ENCODE data around the gene CENPF.

DNA sequence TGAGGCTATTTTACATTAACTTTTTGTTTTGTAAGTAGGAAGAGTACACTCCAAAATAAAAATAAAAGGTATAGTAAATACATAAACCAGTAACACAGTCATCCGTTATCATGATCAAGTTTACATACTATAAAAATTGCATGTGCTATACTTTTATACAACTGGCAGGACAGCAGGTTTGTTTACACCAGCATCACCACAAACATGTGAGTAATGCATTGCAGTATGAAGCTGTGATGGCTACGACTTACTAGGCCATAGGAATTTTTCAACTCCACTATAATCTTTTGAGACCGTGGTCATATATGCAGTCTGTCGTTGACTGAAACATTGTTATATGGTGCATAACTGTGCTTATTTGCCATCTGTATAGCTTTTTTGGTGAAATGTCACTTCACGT is 106.2 kb downstream of the CENPF start:
- TF ChIP-seq, protein P1, sequence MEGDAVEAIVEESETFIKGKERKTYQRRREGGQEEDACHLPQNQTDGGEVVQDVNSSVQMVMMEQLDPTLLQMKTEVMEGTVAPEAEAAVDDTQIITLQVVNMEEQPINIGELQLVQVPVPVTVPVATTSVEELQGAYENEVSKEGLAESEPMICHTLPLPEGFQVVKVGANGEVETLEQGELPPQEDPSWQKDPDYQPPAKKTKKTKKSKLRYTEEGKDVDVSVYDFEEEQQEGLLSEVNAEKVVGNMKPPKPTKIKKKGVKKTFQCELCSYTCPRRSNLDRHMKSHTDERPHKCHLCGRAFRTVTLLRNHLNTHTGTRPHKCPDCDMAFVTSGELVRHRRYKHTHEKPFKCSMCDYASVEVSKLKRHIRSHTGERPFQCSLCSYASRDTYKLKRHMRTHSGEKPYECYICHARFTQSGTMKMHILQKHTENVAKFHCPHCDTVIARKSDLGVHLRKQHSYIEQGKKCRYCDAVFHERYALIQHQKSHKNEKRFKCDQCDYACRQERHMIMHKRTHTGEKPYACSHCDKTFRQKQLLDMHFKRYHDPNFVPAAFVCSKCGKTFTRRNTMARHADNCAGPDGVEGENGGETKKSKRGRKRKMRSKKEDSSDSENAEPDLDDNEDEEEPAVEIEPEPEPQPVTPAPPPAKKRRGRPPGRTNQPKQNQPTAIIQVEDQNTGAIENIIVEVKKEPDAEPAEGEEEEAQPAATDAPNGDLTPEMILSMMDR (IDR thresholded peaks at IDR 0.05; ENCODE audit: low read depth, low read length, poor library complexity, severe bottlenecking) = no peak
- no peak for TF ChIP-seq EZH2phosphoT487 (IDR thresholded peaks at IDR 0.05; ENCODE audit: borderline replicate concordance, low read length)
